ENCODE data around the gene CHAT. TPM values are rescaled to one million over a fixed set of nuclear protein-coding genes. Genes with fewer than 3 reads are reported as not detected.

The CHAT gene
- total RNA-seq, 2 experiments from 2014 or later: not detected

- H3K79me2 ChIP-seq (ENCODE audit: insufficient read depth, low read depth, low read length): no peaks in the 10 kb centered on the region
- no TSS peak for BruUV-seq (replicated peaks)
These were observed 72.8 kb downstream of the CHAT start for GRCh38 chr10:49686651-49687050.

GRCh38 chr10:49688261-49688846, 74.5 kb downstream of the CHAT start:
- DNase-seq (ENCODE audit: low spot score): no peak
- no peak overlapping the region for H3K27ac ChIP-seq (ENCODE audit: low read depth, low read length, poor library complexity, severe bottlenecking)
- no peaks in the 10 kb centered on the region for H3K36me3 ChIP-seq (ENCODE audit: insufficient read depth, low read length)
- BruUV-seq (replicated peaks): no TSS peak
- CTCF ChIA-PET (ENCODE audit: unreplicated experiment): no interaction called here
- POLR2A ChIA-PET: no interaction called here
- H3K9me3 ChIP-seq (ENCODE audit: low read length): no peaks in the 10 kb centered on the region
- H3K4me2 ChIP-seq (ENCODE audit: low read length): no peak overlapping the region
- H2AFZ ChIP-seq (ENCODE audit: low read length): no peak overlapping the region
- H3K4me3 ChIP-seq (ENCODE audit: low read depth, low read length, poor library complexity, severe bottlenecking): no peak overlapping the region
- H4K20me1 ChIP-seq (ENCODE audit: insufficient read depth, low read length): no peaks in the 10 kb centered on the region
- no peaks in the 10 kb centered on the region for H3K79me2 ChIP-seq (ENCODE audit: insufficient read depth, low read depth, low read length)
- intact Hi-C loops (cut with micrococcal nuclease; ENCODE audit: unreplicated experiment): no loop called here
- H3K4me1 ChIP-seq (ENCODE audit: insufficient read depth, low read length, poor library complexity, severe bottlenecking): no peaks in the 10 kb centered on the region
- no peaks in the 10 kb centered on the region for H3K9me2 ChIP-seq (ENCODE audit: insufficient read depth, low read length)
- TF ChIP-seq CTCF (conservative IDR thresholded peaks at IDR 0.05; ENCODE audit: low read length): no peak
- no peak for TF ChIP-seq EZH2phosphoT487 (IDR thresholded peaks at IDR 0.05; ENCODE audit: borderline replicate concordance, low read depth, low read length)

More at GRCh38 chr10:49686651-49687050, 72.8 kb downstream of the CHAT start:
- no peak for DNase-seq (ENCODE audit: low spot score)
- intact Hi-C loops (cut with micrococcal nuclease; ENCODE audit: unreplicated experiment): no loop called here
- Histone ChIP-seq H3K36me3 (ENCODE audit: insufficient read depth, low read length) (no peaks in the 10 kb centered on the region), H3K4me2 (ENCODE audit: low read length) (no peak overlapping the region), H2AFZ (ENCODE audit: low read length) (no peak overlapping the region), H4K20me1 (ENCODE audit: insufficient read depth, low read length) (no peaks in the 10 kb centered on the region), H3K9me2 (ENCODE audit: insufficient read depth, low read length) (no peaks in the 10 kb centered on the region), H3K9me3 (ENCODE audit: low read length) (no peaks in the 10 kb centered on the region), H3K27ac (ENCODE audit: low read depth, low read length, poor library complexity, severe bottlenecking) (no peak overlapping the region), H3K4me1 (ENCODE audit: insufficient read depth, low read length, poor library complexity, severe bottlenecking) (no peaks in the 10 kb centered on the region), H3K4me3 (ENCODE audit: low read depth, low read length, poor library complexity, severe bottlenecking) (no peak overlapping the region)
- no peak for TF ChIP-seq CTCF (conservative IDR thresholded peaks at IDR 0.05; ENCODE audit: low read length)
- ChIA-PET CTCF (ENCODE audit: unreplicated experiment) (no interaction called here), POLR2A (no interaction called here)

- H3K4me3 ChIP-seq (ENCODE audit: low read depth, low read length, poor library complexity, severe bottlenecking): no peak overlapping the region
- TF ChIP-seq CTCF (conservative IDR thresholded peaks at IDR 0.05; ENCODE audit: low read length) (no peak), EZH2phosphoT487 (IDR thresholded peaks at IDR 0.05; ENCODE audit: borderline replicate concordance, low read depth, low read length) (no peak)
- H3K4me1 ChIP-seq (ENCODE audit: insufficient read depth, low read length, poor library complexity, severe bottlenecking): no peaks in the 10 kb centered on the region
- intact Hi-C loops (cut with micrococcal nuclease; ENCODE audit: unreplicated experiment): no loop called here
- H3K36me3 ChIP-seq (ENCODE audit: insufficient read depth, low read length): no peaks in the 10 kb centered on the region
- no peak overlapping the region for H3K27ac ChIP-seq (ENCODE audit: low read depth, low read length, poor library complexity, severe bottlenecking)
- no peaks in the 10 kb centered on the region for H3K79me2 ChIP-seq (ENCODE audit: insufficient read depth, low read depth, low read length)
- POLR2A ChIA-PET: no interaction called here
- no peak for DNase-seq (ENCODE audit: low spot score)
- no peaks in the 10 kb centered on the region for H3K9me3 ChIP-seq (ENCODE audit: low read length)
- no peak overlapping the region for H3K4me2 ChIP-seq (ENCODE audit: low read length)
- CTCF ChIA-PET (ENCODE audit: unreplicated experiment): no interaction called here
- no peaks in the 10 kb centered on the region for H3K9me2 ChIP-seq (ENCODE audit: insufficient read depth, low read length)
- no peak overlapping the region for H2AFZ ChIP-seq (ENCODE audit: low read length)
- H4K20me1 ChIP-seq (ENCODE audit: insufficient read depth, low read length): no peaks in the 10 kb centered on the region
- BruUV-seq (replicated peaks): no TSS peak
These were observed 75.1 kb downstream of the CHAT start for GRCh38 chr10:49688920-49689319.

Data from OCI-LY7 (cell line).